ENCODE measurements around the gene ZNF48.

ZNF48 gene

GRCh38 chr16:30407102-30407803 lies 12.0 kb downstream of the ZNF48 start, which contains the start of gene ZNF771:
ZNF771 (plus strand) TSS chr16:30407606; CDS start chr16:30408054, 448 bp downstream.
- H3K36me3 ChIP-seq (ENCODE audit: control insufficient read depth in 2 of 2, insufficient read depth in 2 of 2, low read length in 2 of 2) = peaks cover 0 to 10% of the 10 kb centered on the region in 2 donors
- no peaks in the 10 kb centered on the region for H3K9me3 ChIP-seq (ENCODE audit: control insufficient read depth in 2 of 2, low read length in 2 of 2)

GRCh38 chr16:30407804-30408534 lies 12.7 kb downstream of the ZNF48 start:
- peak overlapping the region; percentile 77 to 80 for H3K27ac ChIP-seq (ENCODE audit: low read depth in 2 of 2, low read length in 2 of 2)
- H3K4me3 ChIP-seq (ENCODE audit: low read length in 2 of 2) = peak overlapping the region; percentile 75 to 81
- H3K9me3 ChIP-seq (ENCODE audit: control insufficient read depth in 2 of 2, low read length in 2 of 2) = no peaks in the 10 kb centered on the region
- peaks cover 13 to 20% of the 10 kb centered on the region in 2 donors for H3K4me1 ChIP-seq (ENCODE audit: control insufficient read depth in 2 of 2, insufficient read depth in 2 of 2, low read length in 2 of 2)
- H3K27me3 ChIP-seq (ENCODE audit: control insufficient read depth in 2 of 2, insufficient read depth in 2 of 2, low read length in 2 of 2) = no peaks in the 10 kb centered on the region
- peaks cover 0 to 16% of the 10 kb centered on the region in 2 donors for H3K36me3 ChIP-seq (ENCODE audit: control insufficient read depth in 2 of 2, insufficient read depth in 2 of 2, low read length in 2 of 2)
- H3K9ac ChIP-seq (ENCODE audit: low read depth in 1 of 2, low read length in 2 of 2) = peak overlapping the region; percentile 63 to 77

More at GRCh38 chr16:30407102-30407803, 12.0 kb downstream of the ZNF48 start, which contains the start of gene ZNF771:
- Histone ChIP-seq H3K4me3 (ENCODE audit: low read length in 2 of 2) (peak within 1 kb of the TSS; percentile 75 to 81), H3K9ac (ENCODE audit: low read depth in 1 of 2, low read length in 2 of 2) (peak within 1 kb of the TSS; percentile 77 to 80), H3K27ac (ENCODE audit: low read depth in 2 of 2, low read length in 2 of 2) (peak within 1 kb of the TSS; percentile 77 to 80), H3K4me1 (ENCODE audit: control insufficient read depth in 2 of 2, insufficient read depth in 2 of 2, low read length in 2 of 2) (peaks cover 13 to 20% of the 10 kb centered on the region in 2 donors), H3K27me3 (ENCODE audit: control insufficient read depth in 2 of 2, insufficient read depth in 2 of 2, low read length in 2 of 2) (no peaks in the 10 kb centered on the region)

DNA sequence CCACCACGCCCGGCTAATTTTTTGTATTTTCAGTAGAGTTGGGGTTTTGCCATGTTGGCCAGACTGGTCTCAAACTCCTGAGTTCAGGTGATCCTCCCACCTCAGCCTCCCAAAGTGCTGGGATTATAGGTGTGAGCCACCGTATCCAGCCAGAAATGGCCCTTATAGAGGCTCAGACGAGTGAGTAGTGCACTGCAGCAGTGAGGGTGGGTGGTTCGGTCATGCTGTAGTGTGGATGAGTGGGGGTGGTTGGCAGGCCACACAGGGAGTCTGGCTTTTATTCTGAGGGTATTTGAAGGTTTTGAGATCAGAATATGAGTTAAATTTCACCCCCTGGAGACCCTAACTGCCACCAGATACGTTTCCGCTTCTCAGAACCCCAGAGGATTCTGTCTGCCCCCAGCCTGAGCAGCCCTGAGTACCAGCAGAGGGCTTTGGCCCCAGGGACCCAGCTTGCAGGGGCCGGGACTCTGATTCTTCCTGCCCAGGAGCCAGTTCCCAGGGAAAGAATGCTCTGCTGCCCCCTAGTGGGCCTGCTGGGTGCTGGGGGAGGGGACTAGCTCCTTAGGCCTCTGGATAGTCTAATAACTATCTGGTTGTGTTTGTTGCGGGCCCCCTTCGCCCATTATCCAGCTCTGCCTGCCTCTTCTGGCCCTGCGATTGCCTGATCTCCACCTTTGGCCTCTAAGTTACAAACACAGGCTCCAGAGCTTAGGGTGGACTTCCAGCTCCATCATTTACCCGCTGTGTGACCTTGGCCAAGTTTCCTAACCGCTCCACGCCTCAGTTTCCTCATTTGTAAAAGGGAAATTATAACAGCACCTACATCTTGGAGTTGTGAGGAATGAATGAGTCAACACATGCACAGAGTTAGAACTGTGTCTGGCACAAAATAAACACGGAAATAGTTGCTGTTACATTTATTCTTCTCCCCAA lies 14.2 kb downstream of the ZNF48 start:
- H3K4me1 ChIP-seq (ENCODE audit: control insufficient read depth in 2 of 2, insufficient read depth in 2 of 2, low read length in 2 of 2) = peaks cover 13 to 20% of the 10 kb centered on the region in 2 donors
- H3K4me3 ChIP-seq (ENCODE audit: low read length in 2 of 2) = no peak overlapping the region
- peaks cover 3 to 18% of the 10 kb centered on the region in 2 donors for H3K36me3 ChIP-seq (ENCODE audit: control insufficient read depth in 2 of 2, insufficient read depth in 2 of 2, low read length in 2 of 2)
- H3K27ac ChIP-seq (ENCODE audit: low read depth in 2 of 2, low read length in 2 of 2) = no peak overlapping the region
- no peaks in the 10 kb centered on the region for H3K27me3 ChIP-seq (ENCODE audit: control insufficient read depth in 2 of 2, insufficient read depth in 2 of 2, low read length in 2 of 2)
- H3K9ac ChIP-seq (ENCODE audit: low read depth in 1 of 2, low read length in 2 of 2) = peak overlapping the region; percentile 3 to 38
- no peaks in the 10 kb centered on the region for H3K9me3 ChIP-seq (ENCODE audit: control insufficient read depth in 2 of 2, low read length in 2 of 2)

DNA sequence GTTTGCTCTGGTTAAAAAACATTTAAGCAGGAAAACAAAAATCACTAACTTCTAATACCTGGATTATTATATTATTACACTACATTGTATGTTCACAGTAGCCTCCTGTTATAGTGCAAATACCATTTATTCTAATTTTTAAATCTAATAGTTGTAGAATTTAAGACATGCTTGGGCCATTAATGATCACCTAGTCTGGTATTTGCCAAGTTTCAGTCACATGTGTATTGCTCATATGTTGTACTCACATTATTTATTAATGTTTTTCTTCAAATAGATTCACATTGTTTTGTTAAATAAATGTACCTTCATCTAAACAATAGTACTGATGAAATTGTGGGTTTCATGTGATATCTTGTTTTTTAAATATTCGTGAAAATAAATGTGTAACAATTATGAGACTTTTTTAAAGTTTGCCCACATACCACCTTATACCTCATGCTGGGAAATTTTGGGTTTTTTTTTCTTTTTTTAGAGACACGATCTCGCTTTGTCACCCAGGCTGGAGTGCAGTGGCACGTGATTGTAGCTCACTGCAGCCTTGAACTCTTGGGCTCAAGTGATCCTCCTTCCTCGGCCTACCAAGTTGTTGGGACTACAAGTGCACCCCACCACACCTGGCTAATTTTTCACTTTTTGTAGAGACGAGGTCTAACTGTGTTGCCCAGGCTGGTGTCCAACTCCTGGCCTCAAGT lies 18.0 kb downstream of the ZNF48 start:
- no peak overlapping the region for H3K9ac ChIP-seq (ENCODE audit: low read depth in 1 of 2, low read length in 2 of 2)
- H3K4me3 ChIP-seq (ENCODE audit: low read length in 2 of 2) = no peak overlapping the region
- H3K9me3 ChIP-seq (ENCODE audit: control insufficient read depth in 2 of 2, low read length in 2 of 2) = no peaks in the 10 kb centered on the region
- H3K27ac ChIP-seq (ENCODE audit: low read depth in 2 of 2, low read length in 2 of 2) = no peak overlapping the region
- H3K36me3 ChIP-seq (ENCODE audit: control insufficient read depth in 2 of 2, insufficient read depth in 2 of 2, low read length in 2 of 2) = peaks cover 3 to 18% of the 10 kb centered on the region in 2 donors
- no peaks in the 10 kb centered on the region for H3K27me3 ChIP-seq (ENCODE audit: control insufficient read depth in 2 of 2, insufficient read depth in 2 of 2, low read length in 2 of 2)
- peaks cover 12 to 23% of the 10 kb centered on the region in 2 donors for H3K4me1 ChIP-seq (ENCODE audit: control insufficient read depth in 2 of 2, insufficient read depth in 2 of 2, low read length in 2 of 2)

DNA sequence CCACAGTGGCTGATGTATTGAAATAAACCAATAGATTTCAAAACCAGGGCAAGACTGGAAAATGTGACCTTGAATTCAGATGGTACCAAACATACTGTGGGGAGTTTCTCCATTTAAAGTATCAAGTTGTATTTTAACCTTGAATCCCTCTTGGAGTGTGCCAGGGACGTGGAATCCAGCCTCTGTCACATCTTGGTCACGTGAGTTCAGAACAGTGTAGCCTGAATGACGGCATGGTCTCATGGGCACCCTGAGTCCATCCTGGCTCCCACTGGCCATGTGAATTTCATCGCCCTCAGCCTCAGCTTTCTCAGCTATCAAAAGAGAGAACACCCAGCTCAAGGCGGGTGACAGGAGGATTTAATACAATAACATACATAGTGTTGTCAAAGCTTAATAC lies 18.9 kb downstream of the ZNF48 start:
- no peak overlapping the region for H3K9ac ChIP-seq (ENCODE audit: low read depth in 1 of 2, low read length in 2 of 2)
- H3K27me3 ChIP-seq (ENCODE audit: control insufficient read depth in 2 of 2, insufficient read depth in 2 of 2, low read length in 2 of 2) = no peaks in the 10 kb centered on the region

DNA sequence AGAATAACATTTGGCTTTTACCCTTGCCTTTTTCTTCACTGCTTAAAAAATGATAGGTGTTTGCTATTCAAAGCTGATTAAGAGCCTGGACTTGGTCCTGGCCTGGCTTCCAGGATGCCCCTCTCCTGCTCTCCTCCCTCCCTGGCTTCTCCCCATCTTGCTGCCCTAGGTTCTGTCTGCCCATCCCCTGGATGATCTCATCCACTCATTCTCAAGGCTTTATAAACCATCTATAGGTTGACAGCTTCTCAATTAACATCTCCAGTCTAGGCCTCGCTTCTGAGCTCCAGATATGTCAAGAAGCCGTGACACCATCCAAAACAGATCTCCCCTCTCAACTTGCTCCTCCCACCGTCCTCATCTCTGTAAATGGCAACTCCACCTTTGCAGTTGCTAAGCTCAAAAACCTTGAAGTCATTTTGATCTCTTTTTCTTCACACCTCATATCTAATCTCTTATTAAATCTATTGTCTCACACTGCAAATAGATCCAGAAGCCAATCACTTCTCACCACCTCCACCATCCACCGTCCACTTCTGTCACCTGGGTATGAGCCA lies 20.9 kb downstream of the ZNF48 start:
- Histone ChIP-seq H3K9me3 (ENCODE audit: control insufficient read depth in 2 of 2, low read length in 2 of 2) (no peaks in the 10 kb centered on the region), H3K4me1 (ENCODE audit: control insufficient read depth in 2 of 2, insufficient read depth in 2 of 2, low read length in 2 of 2) (peaks cover 9 to 15% of the 10 kb centered on the region in 2 donors), H3K27me3 (ENCODE audit: control insufficient read depth in 2 of 2, insufficient read depth in 2 of 2, low read length in 2 of 2) (no peaks in the 10 kb centered on the region), H3K9ac (ENCODE audit: low read depth in 1 of 2, low read length in 2 of 2) (no peak overlapping the region), H3K36me3 (ENCODE audit: control insufficient read depth in 2 of 2, insufficient read depth in 2 of 2, low read length in 2 of 2) (peaks cover 11 to 27% of the 10 kb centered on the region in 2 donors), H3K27ac (ENCODE audit: low read depth in 2 of 2, low read length in 2 of 2) (no peak overlapping the region), H3K4me3 (ENCODE audit: low read length in 2 of 2) (no peak overlapping the region)

More for the DNA sequence above, 18.9 kb downstream of the ZNF48 start:
- Histone ChIP-seq H3K27ac (ENCODE audit: low read depth in 2 of 2, low read length in 2 of 2) (no peak overlapping the region), H3K4me1 (ENCODE audit: control insufficient read depth in 2 of 2, insufficient read depth in 2 of 2, low read length in 2 of 2) (peaks cover 12 to 23% of the 10 kb centered on the region in 2 donors), H3K4me3 (ENCODE audit: low read length in 2 of 2) (no peak overlapping the region), H3K9me3 (ENCODE audit: control insufficient read depth in 2 of 2, low read length in 2 of 2) (no peaks in the 10 kb centered on the region), H3K36me3 (ENCODE audit: control insufficient read depth in 2 of 2, insufficient read depth in 2 of 2, low read length in 2 of 2) (peaks cover 3 to 18% of the 10 kb centered on the region in 2 donors)

- H3K36me3 ChIP-seq (ENCODE audit: control insufficient read depth in 2 of 2, insufficient read depth in 2 of 2, low read length in 2 of 2) = peaks cover 17 to 26% of the 10 kb centered on the region in 2 donors
- peaks cover 9 to 15% of the 10 kb centered on the region in 2 donors for H3K4me1 ChIP-seq (ENCODE audit: control insufficient read depth in 2 of 2, insufficient read depth in 2 of 2, low read length in 2 of 2)
- H3K4me3 ChIP-seq (ENCODE audit: low read length in 2 of 2) = peak overlapping the region; percentile 70 to 73
- H3K27ac ChIP-seq (ENCODE audit: low read depth in 2 of 2, low read length in 2 of 2) = peak overlapping the region; percentile 88 to 90
- no peaks in the 10 kb centered on the region for H3K9me3 ChIP-seq (ENCODE audit: control insufficient read depth in 2 of 2, low read length in 2 of 2)
- H3K27me3 ChIP-seq (ENCODE audit: control insufficient read depth in 2 of 2, insufficient read depth in 2 of 2, low read length in 2 of 2) = no peaks in the 10 kb centered on the region
- H3K9ac ChIP-seq (ENCODE audit: low read depth in 1 of 2, low read length in 2 of 2) = peak overlapping the region; percentile 72 to 82
Measured at GRCh38 chr16:30416624-30417528, 21.7 kb downstream of the ZNF48 start.

- H3K27me3 ChIP-seq (ENCODE audit: control insufficient read depth in 2 of 2, insufficient read depth in 2 of 2, low read length in 2 of 2) = no peaks in the 10 kb centered on the region
- peaks cover 20 to 21% of the 10 kb centered on the region in 2 donors for H3K36me3 ChIP-seq (ENCODE audit: control insufficient read depth in 2 of 2, insufficient read depth in 2 of 2, low read length in 2 of 2)
- H3K4me3 ChIP-seq (ENCODE audit: low read length in 2 of 2) = peak overlapping the region; percentile 70 to 73
- H3K9me3 ChIP-seq (ENCODE audit: control insufficient read depth in 2 of 2, low read length in 2 of 2) = no peaks in the 10 kb centered on the region
- peaks cover 9 to 15% of the 10 kb centered on the region in 2 donors for H3K4me1 ChIP-seq (ENCODE audit: control insufficient read depth in 2 of 2, insufficient read depth in 2 of 2, low read length in 2 of 2)
- peak overlapping the region; percentile 88 to 90 for H3K27ac ChIP-seq (ENCODE audit: low read depth in 2 of 2, low read length in 2 of 2)
- peak overlapping the region; percentile 72 to 82 for H3K9ac ChIP-seq (ENCODE audit: low read depth in 1 of 2, low read length in 2 of 2)
Measured at GRCh38 chr16:30417529-30418349, 22.5 kb downstream of the ZNF48 start.

All from mucosa of rectum (tissue), 2 donors.